GM21825 (cell line): ENCODE measurements around the gene SHC1.

Experiments used
- ATAC-seq: cut with Tn5 transposase; IDR thresholded peaks from one replicate; pipeline ENCODE4 v1.9.1; 2021; ENCODE audit warnings: mild to moderate bottlenecking, moderate library complexity; ENCODE audit not compliant: unreplicated experiment

SHC1 gene

GRCh38 chr1:154940651-154941194, 29.8 kb downstream of the SHC1 start:
- no peak for ATAC-seq

- no peak for ATAC-seq
Observed at GRCh38 chr1:154940213-154940560, 30.4 kb downstream of the SHC1 start.

- ATAC-seq, result no peak
Observed at GRCh38 chr1:154938604-154939399, 31.7 kb downstream of the SHC1 start.

- ATAC-seq, result no peak
Observed at GRCh38 chr1:154937988-154938386, 32.6 kb downstream of the SHC1 start.

GRCh38 chr1:154937085-154937987, 33.2 kb downstream of the SHC1 start:
- peak; percentile 50 for ATAC-seq

GRCh38 chr1:154936555-154937084, 33.9 kb downstream of the SHC1 start, which contains the start of gene PMVK:
Gene PMVK (minus strand): TSS chr1:154936719. CDS start chr1:154936685, 34 bp downstream.
- ATAC-seq, result peak; percentile 62

- ATAC-seq, result no peak
Observed at GRCh38 chr1:154935749-154936554, 34.6 kb downstream of the SHC1 start.

GRCh38 chr1:154934358-154934948, 36.1 kb downstream of the SHC1 start:
- ATAC-seq, result no peak

GRCh38 chr1:154931940-154932487, 38.5 kb downstream of the SHC1 start:
- ATAC-seq, result no peak

- no peak for ATAC-seq
Observed at GRCh38 chr1:154926201-154926600, 44.3 kb downstream of the SHC1 start.

- ATAC-seq, result no peak
Observed at GRCh38 chr1:154925335-154926170, 45.0 kb downstream of the SHC1 start.

- ATAC-seq, result no peak
Observed at GRCh38 chr1:154923695-154924094, 46.9 kb downstream of the SHC1 start.

GRCh38 chr1:154913273-154913672, 57.3 kb downstream of the SHC1 start:
- no peak for ATAC-seq

GRCh38 chr1:154912755-154913154, 57.8 kb downstream of the SHC1 start:
- no peak for ATAC-seq
